ENCODE results near the gene LGALS14.
A peak's percentile ranks its signal among the peaks of the same experiment; 100 is the strongest.
"Not testable (repeated sequence)": the region's sequence is repeated elsewhere in the genome, so short reads cannot be mapped to it uniquely, and the experiment has no call there.

Gene LGALS14
- total RNA-seq = 0 to 0.23 (median 0.08) reads per million in 4 donors

GRCh38 chr19:39704181-39705044 is at the start of gene LGALS14:
Gene LGALS14, plus strand, starts transcription at chr19:39704481. Its CDS starts 48 bp downstream, at chr19:39704529.
- DNase-seq = peak in 1 of 5 donors; percentile 12

GRCh38 chr19:39655613-39656012 is 48.7 kb upstream of the LGALS14 start, which contains the start of gene LGALS16:
Gene LGALS16, plus strand, starts transcription at chr19:39655913. Its CDS starts 49 bp downstream, at chr19:39655962.
- no peak for DNase-seq

GRCh38 chr19:39659791-39660190 is 44.5 kb upstream of the LGALS14 start:
- no peak for DNase-seq

DNA sequence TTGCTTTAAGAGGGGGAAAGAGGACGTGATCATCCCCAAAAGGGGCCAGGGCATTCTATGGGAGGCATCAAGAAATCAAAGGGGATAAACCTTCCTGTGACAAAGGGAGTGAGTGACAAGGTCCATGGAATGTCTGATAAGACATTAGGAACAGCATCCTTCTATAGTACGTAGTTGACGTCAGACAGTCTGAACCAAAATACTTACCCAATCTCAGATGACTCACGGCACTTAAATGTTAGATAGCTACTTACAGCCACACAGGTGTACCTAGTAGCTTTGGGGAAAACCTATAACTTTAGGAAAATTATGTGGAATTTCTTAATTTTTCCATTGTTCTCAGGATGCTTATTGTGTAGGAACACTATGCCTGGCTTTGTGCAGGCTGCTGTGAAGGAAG is 43.6 kb upstream of the LGALS14 start:
- no peak for DNase-seq

- no peak for DNase-seq
Observed at GRCh38 chr19:39661565-39661964, 42.7 kb upstream of the LGALS14 start.

DNA sequence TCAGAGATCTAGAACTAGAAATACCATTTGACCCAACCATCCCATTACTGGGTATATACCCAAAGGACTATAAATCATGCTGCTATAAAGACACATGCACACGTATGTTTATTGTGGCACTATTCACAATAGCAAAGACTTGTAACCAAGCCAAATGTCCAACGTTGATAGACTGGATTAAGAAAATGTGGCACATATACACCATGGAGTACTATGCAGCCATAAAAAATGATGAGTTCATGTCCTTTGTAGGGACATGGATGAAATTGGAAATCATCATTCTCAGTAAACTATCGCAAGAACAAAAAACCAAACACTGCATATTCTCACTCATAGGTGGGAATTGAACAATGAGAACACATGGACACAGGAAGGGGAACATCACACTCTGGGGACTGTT is 34.4 kb upstream of the LGALS14 start:
- DNase-seq = not testable (repeated sequence)

DNA sequence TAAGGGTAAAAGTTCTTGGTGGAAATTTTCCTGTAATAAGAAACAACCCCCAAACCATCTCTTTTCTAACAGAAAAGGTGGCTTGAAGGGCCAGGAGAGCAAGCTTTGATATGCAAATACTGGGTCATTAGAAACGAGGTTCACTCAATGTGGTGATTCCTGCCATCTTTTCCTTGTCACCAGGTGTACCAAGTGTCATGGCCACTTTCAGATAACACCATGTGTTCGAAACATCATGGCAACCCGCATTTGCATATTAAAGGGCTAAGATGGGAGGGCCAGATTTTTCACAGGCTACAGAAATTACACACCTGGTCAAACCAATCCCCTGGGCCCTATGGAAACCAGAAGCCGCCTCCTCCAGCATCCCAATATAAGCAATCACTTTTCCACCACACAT is 33.3 kb upstream of the LGALS14 start:
- no peak for DNase-seq

DNA sequence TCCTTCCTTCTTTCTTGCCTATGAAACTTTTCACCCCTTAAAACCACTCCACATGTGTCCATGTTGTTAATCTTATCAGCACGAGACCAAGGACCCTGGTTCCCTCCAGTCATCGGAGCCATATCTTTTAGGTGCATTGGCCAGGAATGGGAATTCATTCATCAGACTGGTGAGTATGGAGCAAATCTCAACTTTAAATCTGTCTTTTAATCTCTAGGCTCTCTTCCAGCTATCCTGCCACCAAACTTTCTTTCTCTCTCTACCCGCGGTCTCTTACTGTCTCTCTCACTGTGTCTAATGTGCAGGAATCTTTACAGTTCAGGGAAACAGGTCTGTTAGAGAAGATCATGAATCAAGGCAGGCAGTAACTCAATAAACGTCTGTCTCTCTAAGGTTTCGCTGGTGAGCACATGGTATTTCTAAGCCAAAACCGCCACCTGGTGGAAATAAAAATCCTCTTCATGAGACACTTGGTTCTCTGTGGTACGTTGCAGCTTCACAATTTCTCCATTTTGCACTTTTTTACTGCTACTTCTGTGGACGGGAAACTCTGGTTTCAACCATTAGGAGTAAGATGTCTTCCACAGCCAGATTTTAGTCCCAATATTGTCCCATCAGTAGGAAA is 32.4 kb upstream of the LGALS14 start:
- peak in 4 of 5 donors; percentile 13 to 65 (median 37) for DNase-seq

DNA sequence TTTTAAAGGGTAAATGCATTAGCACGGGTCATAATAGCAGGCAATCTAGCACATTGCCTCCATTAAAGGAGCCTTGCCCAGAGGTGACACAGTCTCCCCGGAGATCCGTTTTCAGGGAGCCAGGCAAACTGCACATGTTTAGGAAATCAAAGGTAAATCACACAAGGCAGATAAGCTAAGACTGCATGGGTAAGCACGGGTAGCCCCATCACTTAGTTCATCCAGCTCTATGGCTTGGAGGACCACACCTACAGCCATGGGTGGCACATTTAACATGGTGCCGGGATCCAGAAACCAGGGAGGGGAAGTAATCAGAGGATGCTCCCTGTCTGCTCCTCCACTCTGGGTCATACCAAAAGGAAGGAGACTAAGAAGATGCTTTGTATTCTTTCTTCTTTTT is 31.8 kb upstream of the LGALS14 start:
- DNase-seq = no peak

DNA sequence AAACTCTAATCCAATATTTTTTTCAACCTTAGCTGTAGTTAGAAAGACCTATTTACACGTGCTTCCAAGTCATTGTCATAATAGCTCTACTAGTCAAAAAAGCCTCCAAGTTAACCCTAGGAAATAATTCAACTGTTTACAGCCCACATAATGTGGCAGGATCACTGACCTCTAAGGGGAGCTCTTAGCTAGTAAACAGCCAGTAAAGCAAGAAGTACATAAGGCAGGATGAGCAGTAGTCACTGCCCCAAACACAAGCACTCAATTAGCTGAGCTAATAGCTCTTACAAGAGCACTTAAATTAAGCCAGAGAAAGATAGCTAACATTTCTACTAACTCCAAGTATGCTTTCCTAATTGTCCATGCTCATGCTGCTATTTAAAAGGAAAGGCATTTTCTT is 30.4 kb upstream of the LGALS14 start:
- DNase-seq = peak in 1 of 5 donors; percentile 63

DNA sequence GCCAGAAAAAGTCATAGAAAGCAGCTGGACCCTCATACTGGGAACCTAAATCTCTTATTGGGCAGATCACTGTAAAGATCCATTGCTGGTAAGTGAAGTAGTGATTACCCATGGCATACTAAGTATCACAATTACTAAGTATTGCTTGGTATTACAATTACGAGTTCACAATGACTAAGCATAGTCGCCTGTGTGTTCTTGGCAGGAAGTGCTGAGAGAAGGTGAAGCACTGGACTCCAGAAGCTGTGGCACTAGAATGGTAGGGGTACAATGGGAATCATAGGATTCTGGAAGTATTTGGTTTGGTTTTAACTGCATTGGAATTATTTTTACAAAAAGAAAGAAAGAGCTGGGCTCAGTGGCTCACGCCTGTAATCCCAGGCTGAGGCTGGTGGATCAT is 28.3 kb upstream of the LGALS14 start:
- peak in 1 of 5 donors; percentile 87 for DNase-seq

DNA sequence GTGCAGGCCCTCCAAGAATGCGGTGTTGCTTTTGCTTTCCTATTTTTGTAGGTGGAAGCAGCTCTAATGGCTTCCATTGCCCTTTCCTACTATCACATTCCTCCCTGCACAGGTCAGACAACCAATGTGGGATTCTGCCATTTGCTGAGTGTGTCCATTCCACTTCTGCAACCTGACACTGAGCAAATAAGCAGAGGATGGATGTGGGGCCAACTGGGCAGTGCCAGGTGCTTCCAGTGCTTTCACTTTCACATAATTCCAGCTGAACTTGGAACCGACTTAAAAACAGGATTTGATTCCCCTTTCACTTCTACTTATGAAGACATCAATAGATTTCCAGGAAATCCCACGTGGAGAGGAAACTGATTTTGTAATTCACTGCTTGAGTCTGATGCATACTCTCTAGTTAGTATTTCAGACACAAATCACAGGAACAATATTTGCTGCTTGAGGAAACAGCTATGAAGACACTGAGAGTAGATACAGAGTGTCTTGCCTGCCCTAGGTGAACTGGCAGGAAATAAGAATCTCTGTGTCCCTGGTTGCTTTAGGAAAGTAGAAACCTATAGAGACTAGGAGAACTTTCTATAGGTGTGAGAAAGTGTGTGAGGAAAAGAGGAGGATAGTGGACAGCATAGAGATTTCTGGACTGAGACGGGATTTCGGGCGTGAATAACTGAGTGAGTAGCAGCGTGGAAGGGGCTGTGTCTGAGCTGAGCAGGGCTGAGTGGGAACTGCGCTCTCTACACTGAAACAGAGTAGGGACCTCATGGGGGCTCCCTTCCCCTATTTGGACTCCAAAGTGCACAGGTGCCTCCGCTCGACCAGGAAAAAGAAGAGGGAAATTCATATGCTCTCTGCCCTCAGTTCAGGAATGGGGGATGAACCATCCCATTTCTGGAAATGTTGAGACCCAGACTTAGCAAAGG is 26.1 kb upstream of the LGALS14 start:
- peak in 1 of 5 donors; percentile 43 for DNase-seq

- peak in 1 of 5 donors; percentile 76 for DNase-seq
Observed at GRCh38 chr19:39679056-39679790, 25.1 kb upstream of the LGALS14 start.

- no peak for DNase-seq
Observed at GRCh38 chr19:39679791-39680168, 24.5 kb upstream of the LGALS14 start.

GRCh38 chr19:39680593-39680992 is 23.7 kb upstream of the LGALS14 start:
- DNase-seq = no peak

- DNase-seq = no peak
Observed at GRCh38 chr19:39681416-39681815, 22.9 kb upstream of the LGALS14 start.

DNA sequence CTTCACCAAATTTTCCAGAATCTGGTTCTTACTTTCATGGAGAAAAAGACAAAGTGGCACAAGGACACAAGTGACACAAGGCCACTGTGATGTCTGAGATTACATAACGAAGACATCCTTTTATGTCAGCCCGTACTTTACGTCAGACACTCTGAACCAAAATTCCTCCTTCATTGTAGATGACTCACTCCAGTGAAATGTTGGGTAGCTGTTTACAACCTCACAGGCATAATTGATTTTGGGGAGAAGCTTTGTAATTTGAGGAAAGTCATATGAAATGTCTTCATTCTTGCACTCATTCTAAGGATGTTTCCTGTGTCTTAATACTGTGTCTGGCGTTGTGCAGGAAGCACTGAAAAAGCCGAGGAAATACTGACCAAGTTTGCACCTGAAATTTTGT is 20.0 kb upstream of the LGALS14 start:
- DNase-seq = no peak

GRCh38 chr19:39686739-39687138 is 17.5 kb upstream of the LGALS14 start:
- DNase-seq = no peak

- DNase-seq = not testable (repeated sequence)
Observed at GRCh38 chr19:39688637-39689036, 15.6 kb upstream of the LGALS14 start.

- DNase-seq = no peak
Observed at GRCh38 chr19:39692166-39692565, 12.1 kb upstream of the LGALS14 start.

GRCh38 chr19:39692822-39693221 is 11.5 kb upstream of the LGALS14 start:
- DNase-seq = no peak

DNA sequence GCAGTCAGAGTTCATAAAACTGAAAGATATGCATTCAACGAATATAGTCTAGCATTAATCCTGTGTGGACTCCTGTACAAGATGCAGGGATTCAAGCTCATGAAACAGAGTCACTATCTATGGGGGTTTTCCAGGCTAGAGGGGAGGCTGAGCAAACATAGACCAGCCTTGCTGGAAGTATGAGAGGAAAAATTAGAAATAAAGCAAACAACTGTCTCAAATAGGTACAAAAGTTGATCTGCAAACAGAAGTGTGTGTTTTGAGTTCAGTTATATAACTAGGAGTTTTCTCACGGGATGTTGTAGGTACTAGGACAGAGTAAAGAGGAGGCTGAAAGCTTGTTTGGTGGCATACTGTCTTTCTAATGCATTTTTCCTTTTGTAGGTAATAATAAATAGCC is 8.5 kb upstream of the LGALS14 start:
- DNase-seq = no peak

Data from T-helper 1 cell (primary cell).